GM23248 (cell line): ENCODE results near the gene GFOD1. TPM values are rescaled to one million over a fixed set of nuclear protein-coding genes. Genes with fewer than 3 reads are reported as not detected.

Experiments
- DNase-seq: peaks from one replicate; pipeline ENCODE4 v3.0.0-alpha.2; 2015
- H2AFZ ChIP-seq: fragments of 200-600 bp; sonication (generic); 2 replicates; pipeline ENCODE4 v1.6.1; 2016; ENCODE audit warnings: antibody characterized with exemption
- H3F3A ChIP-seq: fragments of 200-600 bp; sonication (generic); 2 replicates; pipeline ENCODE4 v1.6.1; 2016; ENCODE audit warnings: mild to moderate bottlenecking, antibody characterized with exemption, mixed run types; ENCODE audit not compliant: insufficient read depth
- H3K27ac ChIP-seq: fragments of 200-600 bp; sonication (generic); 2 replicates; pipeline ENCODE4 v1.5.1; 2016; ENCODE audit warnings: mild to moderate bottlenecking
- H3K27me3 ChIP-seq: fragments of 200-600 bp; sonication (generic); replicated peaks from 2 replicates; pipeline ENCODE4 v1.6.1; 2016; ENCODE audit warnings: mild to moderate bottlenecking; ENCODE audit not compliant: insufficient read depth
- H3K36me3 ChIP-seq: fragments of 200-600 bp; sonication (generic); 2 replicates; pipeline ENCODE4 v1.6.1; 2016; ENCODE audit warnings: low read depth, mild to moderate bottlenecking
- H3K4me1 ChIP-seq: fragments of 200-600 bp; sonication (generic); 2 replicates; pipeline ENCODE4 v1.6.1; 2016; ENCODE audit warnings: mild to moderate bottlenecking; ENCODE audit not compliant: insufficient read depth
- H3K4me2 ChIP-seq: fragments of 200-600 bp; sonication (generic); one replicate; pipeline ENCODE4 v1.6.1; 2016; ENCODE audit warnings: mild to moderate bottlenecking; ENCODE audit not compliant: unreplicated experiment
- H3K4me3 ChIP-seq: fragments of 200-600 bp; sonication (generic); 2 replicates; pipeline ENCODE4 v1.5.1; 2016; ENCODE audit warnings: mild to moderate bottlenecking
- H3K79me2 ChIP-seq: fragments of 200-600 bp; sonication (generic); 2 replicates; pipeline ENCODE4 v1.6.1; 2016; ENCODE audit warnings: mild to moderate bottlenecking; ENCODE audit not compliant: insufficient read depth
- H3K9ac ChIP-seq: fragments of 200-600 bp; sonication (generic); 2 replicates; pipeline ENCODE4 v1.6.1; 2016; ENCODE audit warnings: mild to moderate bottlenecking
- H3K9me2 ChIP-seq: fragments of 200-600 bp; sonication (generic); 2 replicates; pipeline ENCODE4 v1.6.1; 2016; ENCODE audit warnings: mixed run types, mild to moderate bottlenecking, moderate library complexity; ENCODE audit not compliant: insufficient read depth
- H3K9me3 ChIP-seq: fragments of 200-600 bp; sonication (generic); one replicate; pipeline ENCODE4 v1.6.1; 2017; ENCODE audit warnings: low read depth
- H4K20me1 ChIP-seq: fragments of 200-600 bp; sonication (generic); 2 replicates; pipeline ENCODE4 v1.6.0; 2016; ENCODE audit not compliant: insufficient read depth
- EZH2 ChIP-seq: fragments of 200-600 bp; sonication (generic); IDR thresholded peaks from 2 replicates; pipeline ENCODE4 v1.6.1; 2018; ENCODE audit warnings: antibody characterized with exemption, mild to moderate bottlenecking; ENCODE audit not compliant: insufficient read depth, poor library complexity, severe bottlenecking
- EZH2phosphoT487 ChIP-seq: fragments of 200-600 bp; sonication (generic); IDR thresholded peaks from 2 replicates; pipeline ENCODE4 v1.6.1; 2018; ENCODE audit warnings: antibody characterized with exemption, moderate library complexity, mild to moderate bottlenecking, low read depth; ENCODE audit not compliant: insufficient read depth
- WGBS, 2 experiments: methylation state at CpG; one replicate each; pipeline ENCODE4 v1.1.6; 2015 to 2017; ENCODE audit warnings: low lambda C conversion rate in 2 of 2, low coverage in 1 of 2; ENCODE audit errors: missing lambda C conversion rate in 2 of 2; 5-methylcytosine and 5-hydroxymethylcytosine counted together
- in situ Hi-C: fragments of 300-500 bp; cut with MboI; formaldehyde crosslinking; loops from 2 replicates; pipeline ENCODE4 v1.15.0; 2020
- polyA plus RNA-seq: library from polyadenylated mRNA; unstranded; fragments of >200 nt; fragmentation: Nextera tagmentation; extraction: Ambion mirVana; gene quantifications from 2 replicates; pipeline ENCODE4 v1.2.1, GENCODE V29; 2016
- total RNA-seq: library from RNA; depleted of rRNA; stranded (reverse); fragments of >200 nt; shearing (Covaris generic); gene quantifications from 2 replicates; pipeline ENCODE4 v1.2.3, GENCODE V29; 2014

Gene GFOD1
- total and polyA plus RNA-seq, 2 experiments from 2014 or later = 0.84 to 0.97 TPM

- in situ Hi-C loops = no loop called here
- Histone ChIP-seq H3K27me3 (no peaks in the 10 kb centered on the region), H2AFZ (no peak overlapping the region), H3K4me3 (no peak overlapping the region), H3K9me2 (no peaks in the 10 kb centered on the region), H3K79me2 (no peaks in the 10 kb centered on the region), H3K27ac (no peak overlapping the region), H3K4me1 (peaks cover 23% of the 10 kb centered on the region), H3K9ac (no peak overlapping the region), H3F3A (peaks cover 8% of the 10 kb centered on the region; the same call in 1 of the 2 replicates), H3K36me3 (no peaks in the 10 kb centered on the region), H4K20me1 (no peaks in the 10 kb centered on the region), H3K4me2 (no peak overlapping the region), H3K9me3 (no peaks in the 10 kb centered on the region)
- TF ChIP-seq EZH2 = no peak
- TF ChIP-seq EZH2phosphoT487 = no peak
- no peak for DNase-seq
- WGBS, 2 experiments = 93 to 98% methylated on average over 2 of the region's 2 CpGs
These were observed 77.4 kb downstream of the GFOD1 start for GRCh38 chr6:13409991-13410390.

- Histone ChIP-seq H3F3A (peaks cover 8% of the 10 kb centered on the region; the same call in 1 of the 2 replicates), H3K4me1 (peaks cover 26% of the 10 kb centered on the region), H4K20me1 (no peaks in the 10 kb centered on the region), H3K79me2 (no peaks in the 10 kb centered on the region), H3K9me2 (no peaks in the 10 kb centered on the region), H3K36me3 (no peaks in the 10 kb centered on the region), H3K4me3 (no peak overlapping the region), H3K9me3 (no peaks in the 10 kb centered on the region), H2AFZ (no peak overlapping the region), H3K4me2 (no peak overlapping the region), H3K9ac (peak overlapping the region; percentile 35; the same call in 1 of the 2 replicates), H3K27ac (peak overlapping the region; percentile 69), H3K27me3 (no peaks in the 10 kb centered on the region)
- DNase-seq = peak; percentile 84
- WGBS, 2 experiments = 84 to 87% methylated on average over 12 of the region's 12 CpGs
- in situ Hi-C loops = no loop called here
- TF ChIP-seq EZH2 (no peak), EZH2phosphoT487 (no peak)
These were observed 79.4 kb downstream of the GFOD1 start for GRCh38 chr6:13407709-13408695.

- no peaks in the 10 kb centered on the region for H4K20me1 ChIP-seq
- DNase-seq = no peak
- no peaks in the 10 kb centered on the region for H3K27me3 ChIP-seq
- no peak overlapping the region for H2AFZ ChIP-seq
- no peak for TF ChIP-seq EZH2phosphoT487
- no peak for TF ChIP-seq EZH2
- in situ Hi-C loops = no loop called here
- H3K4me1 ChIP-seq = peaks cover 23% of the 10 kb centered on the region
- no peaks in the 10 kb centered on the region for H3K79me2 ChIP-seq
- H3K9me2 ChIP-seq = no peaks in the 10 kb centered on the region
- H3K4me2 ChIP-seq = no peak overlapping the region
- H3K9me3 ChIP-seq = no peaks in the 10 kb centered on the region
- H3F3A ChIP-seq = peaks cover 8% of the 10 kb centered on the region; the same call in 1 of the 2 replicates
- H3K4me3 ChIP-seq = no peak overlapping the region
- peak overlapping the region; percentile 69 for H3K27ac ChIP-seq
- peak overlapping the region; percentile 35; the same call in 1 of the 2 replicates for H3K9ac ChIP-seq
- WGBS, 2 experiments = 95 to 98% methylated on average over 3 of the region's 3 CpGs
- H3K36me3 ChIP-seq = no peaks in the 10 kb centered on the region
These were observed 80.1 kb downstream of the GFOD1 start for GRCh38 chr6:13407368-13407708.

- Histone ChIP-seq H3K27ac (peak overlapping the region; percentile 69), H3K9ac (no peak overlapping the region), H3K79me2 (no peaks in the 10 kb centered on the region), H2AFZ (no peak overlapping the region), H3K27me3 (no peaks in the 10 kb centered on the region), H3K36me3 (no peaks in the 10 kb centered on the region), H3K4me1 (peaks cover 23% of the 10 kb centered on the region), H4K20me1 (no peaks in the 10 kb centered on the region), H3K4me3 (no peak overlapping the region), H3K9me3 (no peaks in the 10 kb centered on the region), H3F3A (peaks cover 8% of the 10 kb centered on the region; the same call in 1 of the 2 replicates), H3K4me2 (no peak overlapping the region), H3K9me2 (no peaks in the 10 kb centered on the region)
- 92 to 100% methylated on average over 1 of the region's 1 CpG for WGBS, 2 experiments
- TF ChIP-seq EZH2 = no peak
- no peak for TF ChIP-seq EZH2phosphoT487
- in situ Hi-C loops = no loop called here
- no peak for DNase-seq
These were observed 80.6 kb downstream of the GFOD1 start for GRCh38 chr6:13406781-13407180.
